K562 (cell line): ENCODE results near the gene AMIGO1. TPM values are rescaled to one million over a fixed set of nuclear protein-coding genes. Genes with fewer than 3 reads are reported as not detected.

Source experiments
- DEAF1 ChIP-seq: fragments of 450-650 bp; formaldehyde crosslinking; IDR thresholded peaks from 2 replicates; pipeline ENCODE4 v1.4.0; 2020; ENCODE audit warnings: mild to moderate bottlenecking, moderate library complexity
- MAZ ChIP-seq, 2 experiments: fragments of 450-650 bp in 1 of 2; sonication (generic) in 1 of 2; formaldehyde crosslinking; IDR thresholded peaks in 1 of 2; conservative IDR thresholded peaks in 1 of 2; 2 replicates each; pipeline versions ENCODE4 v1.4.0 to v1.5.0; 2020; ENCODE audit warnings: mild to moderate bottlenecking in 1 of 2, missing genetic modification reagents in 1 of 2
- MBD2 ChIP-seq: sonication (generic); IDR thresholded peaks from 2 replicates; pipeline ENCODE4 v1.6.1; 2016; ENCODE audit warnings: low read depth, borderline replicate concordance
- NCOR1 ChIP-seq: fragments of 450-650 bp; IDR thresholded peaks from 2 replicates; pipeline ENCODE4 v1.6.1; 2016; ENCODE audit warnings: mild to moderate bottlenecking, moderate library complexity
- POLR2AphosphoS2 ChIP-seq: IDR thresholded peaks from 2 replicates; pipeline ENCODE4 v1.6.1; 2012; ENCODE audit warnings: low read length, improper control_type of control experiment
- RBBP5 ChIP-seq: fragments of 200-600 bp; sonication (generic); IDR thresholded peaks from 2 replicates; pipeline ENCODE4 v1.6.1; 2012; ENCODE audit warnings: borderline replicate concordance, mild to moderate bottlenecking, low read length, control low read depth, inconsistent platforms; ENCODE audit not compliant: insufficient read depth, poor library complexity, severe bottlenecking
- RUNX1 ChIP-seq: sonication (generic); IDR thresholded peaks from 2 replicates; pipeline ENCODE4 v1.6.1; 2016; ENCODE audit warnings: antibody characterized with exemption, low read depth
- SMAD3 ChIP-seq: fragments of 450-650 bp; formaldehyde crosslinking; conservative IDR thresholded peaks from 2 replicates; pipeline ENCODE4 v1.4.0; 2020; ENCODE audit warnings: mild to moderate bottlenecking
- SMARCA4 ChIP-seq: fragments of 450-650 bp; IDR thresholded peaks from 2 replicates; pipeline ENCODE4 v1.6.1; 2016
- SRSF9 ChIP-seq: fragments of 200-400 bp; formaldehyde crosslinking; IDR thresholded peaks from 2 replicates; pipeline ENCODE4 v1.6.1; 2017; ENCODE audit warnings: low read depth, low read length, borderline replicate concordance
- TOE1 ChIP-seq, 2 experiments: fragments of 450-650 bp in 1 of 2; sonication (generic) in 1 of 2; formaldehyde crosslinking in 1 of 2; IDR thresholded peaks; 2 replicates each; pipeline versions ENCODE4 v1.7.1 to v1.8.0; 2016 to 2022; ENCODE audit warnings: borderline replicate concordance in 2 of 2, mild to moderate bottlenecking in 2 of 2, antibody characterized with exemption in 1 of 2, inconsistent platforms in 1 of 2, low read depth in 1 of 2, missing genetic modification reagents in 1 of 2, moderate library complexity in 1 of 2
- USF1 ChIP-seq: sonication (generic); formaldehyde crosslinking; IDR thresholded peaks from 2 replicates; pipeline ENCODE4 v1.9.0; 2022; ENCODE audit warnings: mild to moderate bottlenecking, missing genetic modification reagents
- VEZF1 ChIP-seq: fragments of 200-800 bp; sonication (Bioruptor generic); IDR thresholded peaks from 2 replicates; pipeline ENCODE4 v1.6.1; 2017; ENCODE audit warnings: missing genetic modification characterization, missing compliant biosample characterization
- ZBTB2 ChIP-seq: fragments of 450-650 bp; IDR thresholded peaks from 2 replicates; pipeline ENCODE4 v1.6.1; 2016; ENCODE audit warnings: antibody characterized with exemption
- ZEB2 ChIP-seq: fragments of 450-650 bp; IDR thresholded peaks from 2 replicates; pipeline ENCODE4 v1.6.1; 2016
- ZNF24 ChIP-seq: fragments of 450-650 bp; IDR thresholded peaks from 2 replicates; pipeline ENCODE4 v1.6.1; 2016
- polyA plus RNA-seq, 8 experiments: library from polyadenylated mRNA; depleted of rRNA in 4 of 8; stranded (reverse) in 5 of 8; unstranded in 3 of 8; fragments of >200 nt; fragmentation: Nextera tagmentation in 2 of 8; fragmentation: Illumina TruSeq in 1 of 8; extraction: Ambion mirVana in 2 of 8; extraction: Trizol in 1 of 8; gene quantifications; 2 replicates each; pipeline versions ENCODE4 v1.2.1 to v1.2.3, GENCODE V29; 2011 to 2014; ENCODE audit warnings: inconsistent platforms in 1 of 8, missing spikeins in 1 of 8
- total RNA-seq, 7 experiments: library from RNA; depleted of rRNA in 6 of 7; stranded (reverse); fragments of >200 nt in 6 of 7; fragmentation: Illumina TruSeq in 2 of 7; extraction: Trizol in 2 of 7; gene quantifications; 2 replicates each; pipeline versions ENCODE4 v1.2.1 to v1.2.3, GENCODE V29; 2011 to 2021; ENCODE audit warnings: low replicate concordance in 1 of 7
- TF ChIP-seq, protein P1 (sequence below): sonication (generic); formaldehyde crosslinking; IDR thresholded peaks from 2 replicates; pipeline ENCODE4 v1.8.0; 2022; ENCODE audit warnings: mild to moderate bottlenecking, missing genetic modification reagents, borderline replicate concordance
- TF ChIP-seq, protein P2 (sequence below): sonication (generic); formaldehyde crosslinking; IDR thresholded peaks from 2 replicates; pipeline ENCODE4 v1.8.0; 2022; ENCODE audit warnings: mild to moderate bottlenecking, missing genetic modification reagents

The AMIGO1 gene
- total and polyA plus RNA-seq, 9 of the 15 experiments (the other 6 are each of a cell fraction or from before 2014, with no cell fraction given): 0.24 to 1.0 (median 0.54) TPM

DNA sequence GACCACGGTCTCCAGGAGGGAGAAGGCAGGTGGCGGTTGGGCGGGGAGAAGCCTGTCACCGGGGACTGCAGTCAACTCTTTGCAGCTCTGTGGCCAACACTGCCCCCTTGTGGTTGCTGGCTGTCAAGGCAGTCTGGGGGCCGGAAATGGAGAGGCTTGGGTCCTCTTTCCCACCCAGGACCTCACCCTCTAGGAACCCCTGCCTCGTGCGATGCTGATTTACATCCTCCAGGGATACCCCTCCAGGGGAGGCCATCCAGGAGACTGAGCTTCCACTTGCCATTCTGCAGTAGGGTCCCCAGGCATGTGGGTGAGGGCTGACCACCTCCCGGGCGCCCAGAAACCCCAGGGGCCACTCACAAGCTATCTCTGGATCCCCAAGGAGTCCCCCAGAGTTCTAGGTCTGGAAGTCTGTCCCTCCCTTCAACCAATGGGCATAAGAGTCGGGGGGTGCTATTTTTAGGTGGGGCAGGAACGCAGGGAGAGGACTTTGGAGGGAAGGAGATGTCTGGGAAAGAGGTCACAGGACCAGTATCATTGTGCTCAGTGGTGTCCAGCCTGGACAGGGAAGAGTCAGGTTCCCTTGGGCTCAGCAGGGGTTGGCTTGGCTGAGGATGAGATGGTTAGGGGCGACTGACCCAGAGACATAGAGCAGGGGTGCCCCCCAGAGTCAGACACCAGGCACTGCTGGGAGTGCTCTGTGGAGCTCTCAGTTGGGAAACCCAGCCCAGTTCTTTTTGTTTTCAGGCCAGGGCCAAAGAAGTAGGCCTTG, 23.0 kb upstream of the AMIGO1 start (continued):
- 0 out of 2 replicates have a peak, but pooled peaks have one; percentile 39 for TF ChIP-seq TOE1 (IDR thresholded peaks at IDR 0.05; ENCODE audit: borderline replicate concordance)
- no peak for TF ChIP-seq TOE1 (CRISPR knock-in tag; IDR thresholded peaks at IDR 0.05; ENCODE audit: borderline replicate concordance, low read depth)
- TF ChIP-seq MBD2: no peak
- TF ChIP-seq, protein P1, sequence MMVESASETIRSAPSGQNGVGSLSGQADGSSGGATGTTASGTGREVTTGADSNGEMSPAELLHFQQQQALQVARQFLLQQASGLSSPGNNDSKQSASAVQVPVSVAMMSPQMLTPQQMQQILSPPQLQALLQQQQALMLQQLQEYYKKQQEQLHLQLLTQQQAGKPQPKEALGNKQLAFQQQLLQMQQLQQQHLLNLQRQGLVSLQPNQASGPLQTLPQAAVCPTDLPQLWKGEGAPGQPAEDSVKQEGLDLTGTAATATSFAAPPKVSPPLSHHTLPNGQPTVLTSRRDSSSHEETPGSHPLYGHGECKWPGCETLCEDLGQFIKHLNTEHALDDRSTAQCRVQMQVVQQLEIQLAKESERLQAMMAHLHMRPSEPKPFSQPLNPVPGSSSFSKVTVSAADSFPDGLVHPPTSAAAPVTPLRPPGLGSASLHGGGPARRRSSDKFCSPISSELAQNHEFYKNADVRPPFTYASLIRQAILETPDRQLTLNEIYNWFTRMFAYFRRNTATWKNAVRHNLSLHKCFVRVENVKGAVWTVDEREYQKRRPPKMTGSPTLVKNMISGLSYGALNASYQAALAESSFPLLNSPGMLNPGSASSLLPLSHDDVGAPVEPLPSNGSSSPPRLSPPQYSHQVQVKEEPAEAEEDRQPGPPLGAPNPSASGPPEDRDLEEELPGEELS: 0 out of 2 replicates have a peak, but pooled peaks have one; percentile 61
- TF ChIP-seq MAZ (CRISPR knock-in tag; conservative IDR thresholded peaks at IDR 0.05 in 1 of 2, IDR thresholded peaks at IDR 0.05 in 1 of 2): peak; percentile 53 to 90
- no peak for TF ChIP-seq RUNX1
- no peak for TF ChIP-seq POLR2AphosphoS2
- no peak for TF ChIP-seq ZEB2
- 0 out of 2 replicates have a peak, but pooled peaks have one; percentile 38 for TF ChIP-seq SMARCA4
- TF ChIP-seq, protein P2, sequence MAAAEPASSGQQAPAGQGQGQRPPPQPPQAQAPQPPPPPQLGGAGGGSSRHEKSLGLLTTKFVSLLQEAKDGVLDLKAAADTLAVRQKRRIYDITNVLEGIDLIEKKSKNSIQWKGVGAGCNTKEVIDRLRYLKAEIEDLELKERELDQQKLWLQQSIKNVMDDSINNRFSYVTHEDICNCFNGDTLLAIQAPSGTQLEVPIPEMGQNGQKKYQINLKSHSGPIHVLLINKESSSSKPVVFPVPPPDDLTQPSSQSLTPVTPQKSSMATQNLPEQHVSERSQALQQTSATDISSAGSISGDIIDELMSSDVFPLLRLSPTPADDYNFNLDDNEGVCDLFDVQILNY (CRISPR knock-in tag): no peak
- TF ChIP-seq DEAF1 (CRISPR knock-in tag): peak; percentile 88
- TF ChIP-seq ZBTB2: no peak
- peak; percentile 61 for TF ChIP-seq VEZF1 (CRISPR knock-in tag)
- no peak for TF ChIP-seq ZNF24
- TF ChIP-seq USF1 (CRISPR knock-in tag): no peak
- TF ChIP-seq NCOR1: no peak
- TF ChIP-seq SRSF9: no peak
- no peak for TF ChIP-seq SMAD3 (CRISPR knock-in tag)
- no peak for TF ChIP-seq RBBP5
